ENCODE results near the gene AVPR2. TPM values are rescaled to one million over a fixed set of nuclear protein-coding genes. Genes with fewer than 3 reads are reported as not detected.

AVPR2 gene
- total and polyA plus RNA-seq, 9 of the 15 experiments (the other 6 are each of a cell fraction or from before 2014, with no cell fraction given) = not detected

DNA sequence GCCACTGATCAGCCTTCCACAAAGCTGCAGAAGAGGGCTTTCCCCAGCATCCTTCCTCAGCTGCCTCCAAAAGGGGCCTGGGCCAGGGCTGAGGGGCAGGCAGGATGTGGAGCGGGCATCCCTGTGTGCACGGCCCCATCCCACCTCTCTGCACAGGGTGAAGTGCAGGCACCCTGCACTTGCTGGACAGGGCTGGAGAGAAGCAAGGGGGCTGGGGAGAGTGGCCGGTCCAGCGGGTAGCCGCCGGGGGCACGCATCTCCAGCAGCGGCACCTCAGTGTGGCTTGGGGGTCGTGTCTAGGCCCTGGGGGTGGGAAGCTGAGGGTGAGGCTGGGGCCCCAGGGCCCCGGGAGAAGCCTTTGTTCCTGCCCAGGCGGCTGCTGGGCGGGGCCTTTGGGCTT is 3.0 kb downstream of the AVPR2 start:
- in situ Hi-C loops (cut with MboI) = no loop called here
- FAIRE-seq (no peak), ATAC-seq (no peak), DNase-seq (ENCODE audit: extremely low read depth in 1 of 4, low spot score in 3 of 4) (no peak)
- no peak overlapping the region for H3K27ac ChIP-seq (ENCODE audit: extremely low read depth, low read depth, low read length)
- ChIA-PET POLR2A (interaction anchor here (0.6 to 1.3 kb wide), 5 partner anchors 15 to 181 kb away, joined by 3 to 7 read pairs (median 3); no protein-coding TSS in a partner anchor), CTCF (ENCODE audit: low intra/inter-chr PET ratio) (no interaction called here)
- no peak for TF ChIP-seq DNMT1 (IDR thresholded peaks at IDR 0.05)
- no peak for TF ChIP-seq GATA2 (CRISPR knock-in tag; IDR thresholded peaks at IDR 0.05)
- TF ChIP-seq ZBTB43 (CRISPR knock-in tag; IDR thresholded peaks at IDR 0.05) = no peak
- intact Hi-C loops (cut with micrococcal nuclease) = no loop called here
- peaks cover 6 to 67% of the 10 kb centered on the region in 2 experiments; a peak in 3 of 5 replicates for H3K4me1 ChIP-seq (replicated peaks in 1 of 2; ENCODE audit: control insufficient read depth in 2 of 2, insufficient read depth in 2 of 2, low read length in 2 of 2)
- WGBS (ENCODE audit: insufficient coverage, low coverage, missing lambda C conversion rate) = 90% methylated on average over 2 of the region's 12 CpGs
- no peaks in the 10 kb centered on the region for H3K9me1 ChIP-seq (ENCODE audit: control insufficient read depth, insufficient read depth, low read length)
- BruUV-seq (replicated peaks) = no TSS peak
- no peak overlapping the region for H3K9ac ChIP-seq (ENCODE audit: insufficient read depth in 1 of 2, low read depth in 2 of 2, low read length in 2 of 2)
- H3K79me2 ChIP-seq (ENCODE audit: control insufficient read depth, insufficient read depth, low read length) = no peaks in the 10 kb centered on the region
- peaks cover 11% of the 10 kb centered on the region; the same call in 2 of the 3 replicates for H3K36me3 ChIP-seq (ENCODE audit: control insufficient read depth, insufficient read depth, low read length)
- H4K20me1 ChIP-seq (replicated peaks; ENCODE audit: control insufficient read depth, insufficient read depth, low read length) = peaks cover 5% of the 10 kb centered on the region; the same call in 1 of the 2 replicates
- no peak overlapping the region for H2AFZ ChIP-seq (ENCODE audit: low read depth, low read length)
- no peak overlapping the region for H3K4me3 ChIP-seq
- no peaks in the 10 kb centered on the region for H3K9me3 ChIP-seq (replicated peaks; ENCODE audit: control insufficient read depth, insufficient read depth, low read depth, low read length)
- no peak overlapping the region for H3K4me2 ChIP-seq (ENCODE audit: insufficient read depth, low read length)
- no peaks in the 10 kb centered on the region for H3K27me3 ChIP-seq (ENCODE audit: control insufficient read depth in 2 of 2, insufficient read depth in 2 of 2, low read length in 2 of 2)

DNA sequence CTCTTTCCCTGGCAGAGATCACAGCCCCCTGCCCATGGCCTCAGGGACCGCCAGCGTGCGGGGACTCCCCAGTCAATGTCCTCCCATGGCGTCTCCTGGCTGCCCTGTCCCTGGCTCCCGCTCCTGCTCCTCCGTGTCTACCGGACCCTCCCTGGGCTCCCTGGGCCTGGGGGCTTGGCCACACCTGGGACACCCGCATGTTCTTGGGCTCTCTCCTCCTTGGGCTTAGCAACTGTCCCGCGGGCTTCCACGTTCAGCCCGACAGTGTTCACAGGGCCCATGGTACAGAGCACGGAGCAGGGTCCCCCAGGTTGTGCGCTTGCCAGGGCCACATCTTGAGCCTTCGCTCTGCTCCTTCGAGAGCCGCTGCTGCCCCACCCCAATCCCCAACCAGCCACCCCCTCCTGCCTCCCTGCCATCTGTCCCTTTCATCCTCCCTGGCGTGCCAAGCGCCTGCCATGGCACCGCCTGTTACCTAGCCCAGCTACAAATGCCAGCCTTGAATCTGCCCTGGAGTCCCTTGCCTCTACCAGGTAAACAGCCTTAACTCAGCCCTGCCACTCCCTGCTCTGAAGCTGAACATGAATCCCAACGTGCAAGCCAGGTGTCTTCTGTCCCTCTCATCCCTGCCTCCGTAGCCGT is 3.9 kb downstream of the AVPR2 start:
- intact Hi-C loops (cut with micrococcal nuclease) = no loop called here
- H3K36me3 ChIP-seq (ENCODE audit: control insufficient read depth, insufficient read depth, low read length) = peaks cover 15% of the 10 kb centered on the region; the same call in 2 of the 3 replicates
- no peak overlapping the region for H3K4me3 ChIP-seq
- no peaks in the 10 kb centered on the region for H3K9me3 ChIP-seq (replicated peaks; ENCODE audit: control insufficient read depth, insufficient read depth, low read depth, low read length)
- no peak for TF ChIP-seq HMGXB4 (CRISPR knock-in tag; IDR thresholded peaks at IDR 0.05)
- ATAC-seq = no peak
- WGBS (ENCODE audit: insufficient coverage, low coverage, missing lambda C conversion rate) = 82% methylated on average over 8 of the region's 23 CpGs
- CTCF ChIA-PET (ENCODE audit: low intra/inter-chr PET ratio) = no interaction called here
- no peaks in the 10 kb centered on the region for H3K9me1 ChIP-seq (ENCODE audit: control insufficient read depth, insufficient read depth, low read length)
- DNase-seq (ENCODE audit: extremely low read depth in 1 of 4, low spot score in 3 of 4) = no peak
- no peak overlapping the region for H2AFZ ChIP-seq (ENCODE audit: low read depth, low read length)
- no peak overlapping the region for H3K9ac ChIP-seq (ENCODE audit: insufficient read depth in 1 of 2, low read depth in 2 of 2, low read length in 2 of 2)
- POLR2A ChIA-PET = interaction anchor here (1.4 to 1.5 kb wide), 2 partner anchors 10 to 13 kb away, joined by 3 to 5 read pairs; no protein-coding TSS in a partner anchor
- H4K20me1 ChIP-seq (replicated peaks; ENCODE audit: control insufficient read depth, insufficient read depth, low read length) = peaks cover 5% of the 10 kb centered on the region; the same call in 1 of the 2 replicates
- no peak overlapping the region for H3K4me2 ChIP-seq (ENCODE audit: insufficient read depth, low read length)
- no peaks in the 10 kb centered on the region for H3K79me2 ChIP-seq (ENCODE audit: control insufficient read depth, insufficient read depth, low read length)
- no peaks in the 10 kb centered on the region for H3K27me3 ChIP-seq (ENCODE audit: control insufficient read depth in 2 of 2, insufficient read depth in 2 of 2, low read length in 2 of 2)
- no peak for FAIRE-seq
- no TSS peak for BruUV-seq (replicated peaks)
- in situ Hi-C loops (cut with MboI) = no loop called here
- H3K4me1 ChIP-seq (replicated peaks in 1 of 2; ENCODE audit: control insufficient read depth in 2 of 2, insufficient read depth in 2 of 2, low read length in 2 of 2) = peaks cover 6 to 67% of the 10 kb centered on the region in 2 experiments; a peak in 3 of 5 replicates
- no peak overlapping the region for H3K27ac ChIP-seq (ENCODE audit: extremely low read depth, low read depth, low read length)

All from K562 (cell line).